Trophoblast cell (in vitro differentiated cells and primary cell): ENCODE measurements around the gene SLC29A4.
A peak's percentile ranks its signal among the peaks of the same experiment; 100 is the strongest.
"Not testable (repeated sequence)": the region's sequence is repeated elsewhere in the genome, so short reads cannot be mapped to it uniquely, and the experiment has no call there.

ENCODE experiments used
- DNase-seq, 2 donors: peaks; one replicate each; pipeline ENCODE4 v3.0.0-alpha.2; 2016
- H2AFZ ChIP-seq: 2 replicates; pipeline ENCODE4 v1.6.1; 2013; ENCODE audit warnings: low read length, moderate library complexity, mild to moderate bottlenecking; ENCODE audit not compliant: insufficient read depth, poor library complexity
- H2AK5ac ChIP-seq: 2 replicates; pipeline ENCODE4 v1.6.1; 2013; ENCODE audit warnings: mild to moderate bottlenecking, low read length
- H2BK120ac ChIP-seq: 2 replicates; pipeline ENCODE4 v1.6.1; 2013; ENCODE audit warnings: low read length, mild to moderate bottlenecking, moderate library complexity; ENCODE audit not compliant: insufficient read depth, poor library complexity
- H2BK12ac ChIP-seq: 2 replicates; pipeline ENCODE4 v1.6.1; 2013; ENCODE audit warnings: mild to moderate bottlenecking, low read length, moderate library complexity
- H2BK5ac ChIP-seq: 2 replicates; pipeline ENCODE4 v1.6.1; 2013; ENCODE audit warnings: low read length, low read depth, moderate library complexity, mild to moderate bottlenecking; ENCODE audit not compliant: poor library complexity
- H3K14ac ChIP-seq: 2 replicates; pipeline ENCODE4 v1.6.1; 2013; ENCODE audit warnings: mild to moderate bottlenecking, low read length
- H3K18ac ChIP-seq: 2 replicates; pipeline ENCODE4 v1.6.1; 2013; ENCODE audit warnings: mild to moderate bottlenecking, low read length
- H3K23ac ChIP-seq: 2 replicates; pipeline ENCODE4 v1.6.1; 2013; ENCODE audit warnings: low read length
- H3K27ac ChIP-seq: 2 replicates; pipeline ENCODE4 v1.5.1; 2013; ENCODE audit warnings: low read depth, mild to moderate bottlenecking, inconsistent platforms, low read length, moderate library complexity
- H3K27me3 ChIP-seq: 2 replicates; pipeline ENCODE4 v1.6.1; 2013; ENCODE audit warnings: inconsistent platforms, mild to moderate bottlenecking, low read length, moderate library complexity; ENCODE audit not compliant: insufficient read depth
- H3K36me3 ChIP-seq, 2 experiments: 1 replicate in 1 of 2; 2 replicates in 1 of 2; pipeline ENCODE4 v1.6.1; 2013; ENCODE audit warnings: low read length in 2 of 2, mild to moderate bottlenecking in 2 of 2, moderate library complexity in 1 of 2; ENCODE audit not compliant: insufficient read depth in 2 of 2, control insufficient read depth in 1 of 2
- H3K4ac ChIP-seq: 2 replicates; pipeline ENCODE4 v1.6.1; 2013; ENCODE audit warnings: low read depth, mild to moderate bottlenecking, low read length, moderate library complexity
- H3K4me1 ChIP-seq, 2 experiments: 1 replicate in 1 of 2; 2 replicates in 1 of 2; pipeline ENCODE4 v1.6.1; 2013; ENCODE audit warnings: low read length in 2 of 2, mild to moderate bottlenecking in 2 of 2, moderate library complexity in 1 of 2; ENCODE audit not compliant: insufficient read depth in 2 of 2, control insufficient read depth in 1 of 2
- H3K4me2 ChIP-seq: 2 replicates; pipeline ENCODE4 v1.6.1; 2013; ENCODE audit warnings: inconsistent platforms, mild to moderate bottlenecking, low read length, moderate library complexity
- H3K4me3 ChIP-seq: 2 replicates; pipeline ENCODE4 v1.5.1; 2013; ENCODE audit warnings: mild to moderate bottlenecking, low read depth, low read length, inconsistent platforms
- H3K79me1 ChIP-seq: one replicate; pipeline ENCODE4 v1.6.1; 2013; ENCODE audit warnings: low read length
- H3K79me2 ChIP-seq: 2 replicates; pipeline ENCODE4 v1.6.1; 2013; ENCODE audit warnings: low read length, mild to moderate bottlenecking; ENCODE audit not compliant: control insufficient read depth, insufficient read depth, poor library complexity
- H3K9ac ChIP-seq: 2 replicates; pipeline ENCODE4 v1.6.1; 2013; ENCODE audit warnings: mild to moderate bottlenecking, low read length
- H3K9me3 ChIP-seq: 2 replicates; pipeline ENCODE4 v1.6.1; 2013; ENCODE audit warnings: low read depth, mild to moderate bottlenecking, control low read depth, inconsistent platforms, low read length; ENCODE audit not compliant: insufficient read depth
- H4K12ac ChIP-seq: 2 replicates; pipeline ENCODE4 v1.6.1; 2013; ENCODE audit warnings: low read depth, mild to moderate bottlenecking, low read length, moderate library complexity
- H4K8ac ChIP-seq: 2 replicates; pipeline ENCODE4 v1.6.1; 2013; ENCODE audit warnings: low read depth, mild to moderate bottlenecking, low read length, moderate library complexity
- H4K91ac ChIP-seq: one replicate; pipeline ENCODE4 v1.6.1; 2013; ENCODE audit warnings: low read depth, mild to moderate bottlenecking, low read length, moderate library complexity
- WGBS: extraction: QIAGEN DNeasy Blood & Tissue Kit; methylation state at CpG from one replicate; pipeline ENCODE4 v1.1.7; 2013; ENCODE audit warnings: missing lambda C conversion rate; ENCODE audit not compliant: insufficient read length, insufficient coverage; ENCODE audit errors: extremely low coverage; 5-methylcytosine and 5-hydroxymethylcytosine counted together

SLC29A4 gene

DNA sequence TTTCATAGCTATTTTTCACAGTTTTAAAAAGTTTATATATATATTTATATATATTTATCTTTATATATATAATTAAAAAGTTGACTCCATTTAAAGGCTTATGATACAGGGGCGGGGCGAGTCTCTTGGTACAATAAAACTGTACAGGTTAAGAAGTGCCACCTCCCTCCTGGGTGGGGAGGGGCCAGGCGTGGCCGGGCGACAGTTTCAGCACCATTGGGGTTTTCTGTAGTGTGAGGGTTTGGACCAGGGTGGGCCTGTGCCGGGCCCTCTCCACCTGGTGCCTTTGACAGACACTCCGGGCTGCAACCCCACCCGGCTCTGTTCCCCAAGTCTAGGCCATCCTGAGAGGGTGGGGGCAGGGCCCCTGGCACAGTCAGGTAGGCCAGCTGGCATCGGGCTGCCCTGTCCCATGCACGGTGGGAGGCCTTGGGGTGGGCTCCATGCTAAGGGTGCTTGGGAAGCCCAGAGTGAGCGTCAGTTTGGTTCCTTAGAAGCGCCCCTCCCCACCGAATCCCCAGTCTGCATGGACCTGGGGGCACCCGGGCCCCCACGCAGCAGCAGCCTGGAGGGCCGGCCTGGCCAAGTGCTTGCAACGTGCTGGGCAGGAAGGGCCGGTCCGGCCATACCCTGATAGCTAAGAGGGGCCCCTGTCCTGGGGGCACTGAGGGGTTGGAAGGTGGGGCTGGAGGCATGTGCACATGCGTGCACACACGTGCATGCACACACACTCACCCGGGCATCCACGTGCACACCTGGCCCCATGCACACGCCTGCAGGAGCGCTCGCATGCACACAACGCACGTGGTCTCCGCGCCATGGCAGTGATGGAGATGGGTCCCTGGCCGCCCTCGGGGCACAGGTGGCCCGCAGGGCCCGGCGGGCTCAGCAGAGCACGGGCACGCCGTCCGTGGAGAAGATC, 24.7 kb downstream of the SLC29A4 start:
- H2BK120ac ChIP-seq, H4K91ac ChIP-seq, H3K79me1 ChIP-seq, H3K4me1 ChIP-seq, H3K27ac ChIP-seq, H4K12ac ChIP-seq, H3K79me2 ChIP-seq, H3K4me3 ChIP-seq, H3K4me2 ChIP-seq, H2AK5ac ChIP-seq, H3K9ac ChIP-seq, H4K8ac ChIP-seq, H2BK5ac ChIP-seq, H3K18ac ChIP-seq, H2AFZ ChIP-seq, H3K4ac ChIP-seq, H3K9me3 ChIP-seq, H2BK12ac ChIP-seq, DNase-seq, H3K23ac ChIP-seq, H3K27me3 ChIP-seq, H3K14ac ChIP-seq: not testable (repeated sequence)
- whole genome bisulfite sequencing = no CpG with 5 or more reads among the region's 39 CpGs
- H3K36me3 ChIP-seq = peaks cover 30 to 36% of the 10 kb centered on the region in 2 experiments

DNA sequence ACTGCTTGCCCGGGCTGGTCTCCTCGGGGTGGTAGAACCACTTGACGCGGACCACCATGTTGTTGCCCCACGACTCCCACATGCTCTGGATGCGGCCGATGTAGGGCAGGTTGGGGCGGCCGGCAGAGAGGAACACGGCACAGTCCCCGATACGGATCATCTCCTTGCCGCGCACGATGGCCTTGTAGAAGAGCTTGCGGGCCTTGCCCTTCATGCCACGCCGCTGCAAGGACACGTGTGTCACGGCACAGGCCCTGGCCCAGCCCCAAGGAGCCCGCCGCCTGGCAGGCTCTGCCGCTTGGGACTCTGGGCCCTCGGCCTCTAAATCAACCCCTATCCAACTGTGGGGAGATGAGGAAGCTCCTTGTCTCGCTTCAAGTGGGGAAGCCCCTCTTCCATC, 26.4 kb downstream of the SLC29A4 start:
- H2AK5ac ChIP-seq = no peak overlapping the region
- no peaks in the 10 kb centered on the region for H3K79me1 ChIP-seq
- H3K79me2 ChIP-seq = no peaks in the 10 kb centered on the region
- peaks cover 42 to 45% of the 10 kb centered on the region in 2 experiments for H3K36me3 ChIP-seq
- no peak overlapping the region for H3K4ac ChIP-seq
- DNase-seq = no peak
- H3K23ac ChIP-seq = no peak overlapping the region
- no peak overlapping the region for H4K12ac ChIP-seq
- H3K14ac ChIP-seq = no peak overlapping the region
- no peaks in the 10 kb centered on the region for H3K9me3 ChIP-seq
- no peak overlapping the region for H3K18ac ChIP-seq
- H3K27ac ChIP-seq = no peak overlapping the region
- H4K91ac ChIP-seq = no peak overlapping the region
- no peak overlapping the region for H4K8ac ChIP-seq
- no peaks in the 10 kb centered on the region for H3K27me3 ChIP-seq
- no peak overlapping the region for H2BK120ac ChIP-seq
- no peaks in the 10 kb centered on the region for H3K4me1 ChIP-seq
- H3K4me3 ChIP-seq = no peak overlapping the region
- H2BK12ac ChIP-seq = no peak overlapping the region
- no peak overlapping the region for H2BK5ac ChIP-seq
- H3K4me2 ChIP-seq = no peak overlapping the region
- H2AFZ ChIP-seq = no peak overlapping the region
- H3K9ac ChIP-seq = no peak overlapping the region
- WGBS = no CpG with 5 or more reads among the region's 25 CpGs

DNA sequence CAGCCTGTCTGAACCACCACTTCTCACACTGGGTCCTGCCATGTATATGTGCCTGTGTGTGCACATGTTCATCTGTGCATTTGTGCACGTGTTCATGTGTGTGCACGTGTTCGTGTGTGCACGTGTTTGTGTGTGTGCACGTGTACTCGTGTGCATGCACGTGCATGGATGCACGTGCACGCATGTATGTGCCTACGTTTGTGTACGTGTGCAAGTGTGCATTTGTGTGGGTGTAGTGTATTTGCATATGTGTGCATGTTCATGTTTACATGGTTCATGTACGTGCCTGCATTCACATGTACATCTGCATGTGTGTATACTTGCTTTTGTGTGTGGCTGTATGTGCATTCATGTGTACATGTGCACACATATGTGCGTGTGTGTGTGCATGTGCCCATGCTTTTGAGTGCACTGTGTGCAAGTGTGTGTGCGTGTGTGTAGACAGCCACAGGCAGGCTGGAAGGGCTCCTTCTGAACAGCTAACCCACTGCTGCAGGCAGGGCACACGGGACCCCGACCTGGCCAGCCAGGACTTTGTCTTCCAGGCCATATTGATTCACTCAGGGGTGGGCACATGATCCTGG, 28.2 kb downstream of the SLC29A4 start:
- no peaks in the 10 kb centered on the region for H3K79me1 ChIP-seq
- H4K12ac ChIP-seq = no peak overlapping the region
- WGBS = no CpG with 5 or more reads among the region's 16 CpGs

DNA sequence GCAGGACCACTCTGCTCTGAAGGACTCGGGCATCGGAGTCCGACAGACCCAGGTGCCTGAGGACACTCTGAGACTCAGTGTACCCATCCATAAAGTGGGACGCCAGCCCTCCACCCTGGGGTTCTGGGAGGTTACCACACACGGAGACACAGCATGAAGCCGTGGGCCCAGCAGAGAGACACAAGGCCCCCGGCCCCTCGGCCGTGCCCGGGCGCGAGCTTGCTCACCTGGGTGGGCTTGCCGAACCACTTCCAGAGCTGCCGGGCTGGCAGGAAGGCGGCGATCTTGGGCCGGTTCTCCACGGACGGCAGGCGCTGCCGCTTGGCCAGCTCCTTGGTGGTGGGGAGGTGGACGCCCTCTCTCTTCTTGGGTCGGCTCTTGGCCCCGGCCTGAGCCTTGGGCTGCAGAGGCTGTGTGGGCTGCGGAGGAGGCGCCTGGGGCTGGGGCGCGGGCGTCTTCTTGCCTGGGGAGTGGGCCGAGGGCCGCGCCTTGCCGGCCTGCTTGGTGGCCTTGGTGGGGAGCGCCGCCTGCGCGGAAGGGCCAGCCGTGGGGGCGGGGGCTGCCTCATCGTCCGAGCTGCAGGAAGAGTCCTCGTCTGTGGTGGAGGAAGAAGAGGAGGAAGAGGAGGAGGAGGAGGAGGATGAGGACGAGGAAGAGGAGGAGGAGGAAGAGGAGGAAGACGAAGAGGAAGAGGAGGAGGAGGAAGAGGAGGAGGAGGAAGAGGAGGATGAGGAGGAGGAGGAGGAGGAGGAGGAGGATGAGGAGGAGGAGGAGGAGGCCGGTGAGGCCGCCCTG, 29.7 kb downstream of the SLC29A4 start:
- H2AK5ac ChIP-seq, H4K8ac ChIP-seq, H3K4ac ChIP-seq, H2BK5ac ChIP-seq, H4K12ac ChIP-seq, H3K4me2 ChIP-seq, H3K9ac ChIP-seq, H2BK12ac ChIP-seq, H3K23ac ChIP-seq, H3K79me1 ChIP-seq, H3K27ac ChIP-seq, H2AFZ ChIP-seq, H3K9me3 ChIP-seq, H4K91ac ChIP-seq, H3K18ac ChIP-seq, H3K79me2 ChIP-seq, DNase-seq, H3K4me1 ChIP-seq, H3K27me3 ChIP-seq, H3K4me3 ChIP-seq, H2BK120ac ChIP-seq, H3K14ac ChIP-seq: not testable (repeated sequence)
- WGBS = 100% methylated on average over 2 of the region's 46 CpGs
- peaks cover 60% of the 10 kb centered on the region in 2 experiments for H3K36me3 ChIP-seq

More for the DNA sequence above, 28.2 kb downstream of the SLC29A4 start:
- H2BK120ac ChIP-seq = no peak overlapping the region
- H3K4ac ChIP-seq = no peak overlapping the region
- no peak overlapping the region for H2AK5ac ChIP-seq
- no peak overlapping the region for H3K27ac ChIP-seq
- no peak overlapping the region for H3K23ac ChIP-seq
- no peak for DNase-seq
- no peaks in the 10 kb centered on the region for H3K4me1 ChIP-seq
- peaks cover 54 to 56% of the 10 kb centered on the region in 2 experiments for H3K36me3 ChIP-seq
- no peaks in the 10 kb centered on the region for H3K27me3 ChIP-seq
- no peak overlapping the region for H3K14ac ChIP-seq
- H4K8ac ChIP-seq = no peak overlapping the region
- H2AFZ ChIP-seq = no peak overlapping the region
- H3K9ac ChIP-seq = no peak overlapping the region
- H3K79me2 ChIP-seq = no peaks in the 10 kb centered on the region
- no peak overlapping the region for H3K4me2 ChIP-seq
- H4K91ac ChIP-seq = no peak overlapping the region
- no peaks in the 10 kb centered on the region for H3K9me3 ChIP-seq
- no peak overlapping the region for H3K18ac ChIP-seq
- peak overlapping the region; percentile 27 for H3K4me3 ChIP-seq
- H2BK12ac ChIP-seq = no peak overlapping the region
- no peak overlapping the region for H2BK5ac ChIP-seq
